Measurements from ENCODE around the gene IKZF1.
"Not testable (repeated sequence)": the region's sequence is repeated elsewhere in the genome, so short reads cannot be mapped to it uniquely, and the experiment has no call there.

The IKZF1 gene

GRCh38 chr7:50336894-50337703 is 32.6 kb downstream of the IKZF1 start:
- no peaks in the 10 kb centered on the region for H3K27me3 ChIP-seq (ENCODE audit: control insufficient read depth, insufficient read depth, low read length)
- no peak overlapping the region for H3K9ac ChIP-seq (ENCODE audit: low read depth, low read length)
- no peaks in the 10 kb centered on the region for H3K9me3 ChIP-seq (ENCODE audit: control insufficient read depth, insufficient read depth, low read length)
- no peak overlapping the region for H3K27ac ChIP-seq (ENCODE audit: low read depth, low read length)
- H3K4me1 ChIP-seq (ENCODE audit: control insufficient read depth, insufficient read depth, low read length): peaks cover 16% of the 10 kb centered on the region
- H3K36me3 ChIP-seq (ENCODE audit: control insufficient read depth, insufficient read depth, low read length): no peaks in the 10 kb centered on the region
- H3K4me3 ChIP-seq (ENCODE audit: low read depth, low read length): no peak overlapping the region

- H3K27ac ChIP-seq (ENCODE audit: low read depth, low read length); H3K4me3 ChIP-seq (ENCODE audit: low read depth, low read length); H3K36me3 ChIP-seq (ENCODE audit: control insufficient read depth, insufficient read depth, low read length); H3K9ac ChIP-seq (ENCODE audit: low read depth, low read length); H3K27me3 ChIP-seq (ENCODE audit: control insufficient read depth, insufficient read depth, low read length); H3K9me3 ChIP-seq (ENCODE audit: control insufficient read depth, insufficient read depth, low read length): not testable (repeated sequence)
- peaks cover 10% of the 10 kb centered on the region; the same call in 1 of the 2 replicates for H3K4me1 ChIP-seq (ENCODE audit: control insufficient read depth, insufficient read depth, low read length)
These were observed 35.0 kb downstream of the IKZF1 start for GRCh38 chr7:50339472-50339871.

GRCh38 chr7:50339990-50340500 is 35.5 kb downstream of the IKZF1 start:
- Histone ChIP-seq H3K36me3 (ENCODE audit: control insufficient read depth, insufficient read depth, low read length) (no peaks in the 10 kb centered on the region), H3K27me3 (ENCODE audit: control insufficient read depth, insufficient read depth, low read length) (no peaks in the 10 kb centered on the region), H3K9me3 (ENCODE audit: control insufficient read depth, insufficient read depth, low read length) (no peaks in the 10 kb centered on the region), H3K27ac (ENCODE audit: low read depth, low read length) (no peak overlapping the region), H3K4me3 (ENCODE audit: low read depth, low read length) (no peak overlapping the region), H3K4me1 (ENCODE audit: control insufficient read depth, insufficient read depth, low read length) (peaks cover 10% of the 10 kb centered on the region; the same call in 1 of the 2 replicates), H3K9ac (ENCODE audit: low read depth, low read length) (no peak overlapping the region)

GRCh38 chr7:50341724-50342123 is 37.2 kb downstream of the IKZF1 start:
- H3K36me3 ChIP-seq (ENCODE audit: control insufficient read depth, insufficient read depth, low read length): no peaks in the 10 kb centered on the region
- H3K27me3 ChIP-seq (ENCODE audit: control insufficient read depth, insufficient read depth, low read length): no peaks in the 10 kb centered on the region
- no peaks in the 10 kb centered on the region for H3K9me3 ChIP-seq (ENCODE audit: control insufficient read depth, insufficient read depth, low read length)
- H3K27ac ChIP-seq (ENCODE audit: low read depth, low read length): no peak overlapping the region
- H3K4me1 ChIP-seq (ENCODE audit: control insufficient read depth, insufficient read depth, low read length): peaks cover 10% of the 10 kb centered on the region; the same call in 1 of the 2 replicates
- no peak overlapping the region for H3K4me3 ChIP-seq (ENCODE audit: low read depth, low read length)
- H3K9ac ChIP-seq (ENCODE audit: low read depth, low read length): no peak overlapping the region

- no peaks in the 10 kb centered on the region for H3K36me3 ChIP-seq (ENCODE audit: control insufficient read depth, insufficient read depth, low read length)
- H3K27ac ChIP-seq (ENCODE audit: low read depth, low read length): no peak overlapping the region
- H3K9me3 ChIP-seq (ENCODE audit: control insufficient read depth, insufficient read depth, low read length): no peaks in the 10 kb centered on the region
- 0 out of 2 replicates have a peak overlapping the region, but pooled peaks have one; percentile 14 for H3K4me3 ChIP-seq (ENCODE audit: low read depth, low read length)
- no peaks in the 10 kb centered on the region for H3K27me3 ChIP-seq (ENCODE audit: control insufficient read depth, insufficient read depth, low read length)
- H3K9ac ChIP-seq (ENCODE audit: low read depth, low read length): no peak overlapping the region
- H3K4me1 ChIP-seq (ENCODE audit: control insufficient read depth, insufficient read depth, low read length): peaks cover 10% of the 10 kb centered on the region; the same call in 1 of the 2 replicates
These were observed 38.1 kb downstream of the IKZF1 start for GRCh38 chr7:50342616-50343114.

- Histone ChIP-seq H3K27ac (ENCODE audit: low read depth, low read length) (no peak overlapping the region), H3K4me1 (ENCODE audit: control insufficient read depth, insufficient read depth, low read length) (peaks cover 6% of the 10 kb centered on the region; the same call in 1 of the 2 replicates), H3K27me3 (ENCODE audit: control insufficient read depth, insufficient read depth, low read length) (no peaks in the 10 kb centered on the region), H3K36me3 (ENCODE audit: control insufficient read depth, insufficient read depth, low read length) (no peaks in the 10 kb centered on the region), H3K9ac (ENCODE audit: low read depth, low read length) (no peak overlapping the region), H3K4me3 (ENCODE audit: low read depth, low read length) (no peak overlapping the region), H3K9me3 (ENCODE audit: control insufficient read depth, insufficient read depth, low read length) (no peaks in the 10 kb centered on the region)
These were observed 42.3 kb downstream of the IKZF1 start for GRCh38 chr7:50346545-50347497.

GRCh38 chr7:50347693-50348092 is 43.2 kb downstream of the IKZF1 start:
- H3K9ac ChIP-seq (ENCODE audit: low read depth, low read length): no peak overlapping the region
- H3K27me3 ChIP-seq (ENCODE audit: control insufficient read depth, insufficient read depth, low read length): no peaks in the 10 kb centered on the region
- H3K9me3 ChIP-seq (ENCODE audit: control insufficient read depth, insufficient read depth, low read length): no peaks in the 10 kb centered on the region
- no peak overlapping the region for H3K27ac ChIP-seq (ENCODE audit: low read depth, low read length)
- no peaks in the 10 kb centered on the region for H3K36me3 ChIP-seq (ENCODE audit: control insufficient read depth, insufficient read depth, low read length)
- H3K4me3 ChIP-seq (ENCODE audit: low read depth, low read length): no peak overlapping the region
- peaks cover 2% of the 10 kb centered on the region; the same call in 1 of the 2 replicates for H3K4me1 ChIP-seq (ENCODE audit: control insufficient read depth, insufficient read depth, low read length)

GRCh38 chr7:50348469-50349162 is 44.1 kb downstream of the IKZF1 start:
- Histone ChIP-seq H3K4me1 (ENCODE audit: control insufficient read depth, insufficient read depth, low read length) (no peaks in the 10 kb centered on the region), H3K9me3 (ENCODE audit: control insufficient read depth, insufficient read depth, low read length) (no peaks in the 10 kb centered on the region), H3K36me3 (ENCODE audit: control insufficient read depth, insufficient read depth, low read length) (no peaks in the 10 kb centered on the region), H3K4me3 (ENCODE audit: low read depth, low read length) (no peak overlapping the region), H3K27ac (ENCODE audit: low read depth, low read length) (no peak overlapping the region), H3K27me3 (ENCODE audit: control insufficient read depth, insufficient read depth, low read length) (no peaks in the 10 kb centered on the region), H3K9ac (ENCODE audit: low read depth, low read length) (no peak overlapping the region)

GRCh38 chr7:50349399-50349798 is 44.9 kb downstream of the IKZF1 start:
- no peaks in the 10 kb centered on the region for H3K36me3 ChIP-seq (ENCODE audit: control insufficient read depth, insufficient read depth, low read length)
- no peaks in the 10 kb centered on the region for H3K4me1 ChIP-seq (ENCODE audit: control insufficient read depth, insufficient read depth, low read length)
- no peak overlapping the region for H3K9ac ChIP-seq (ENCODE audit: low read depth, low read length)

More at GRCh38 chr7:50349399-50349798, 44.9 kb downstream of the IKZF1 start:
- Histone ChIP-seq H3K4me3 (ENCODE audit: low read depth, low read length) (no peak overlapping the region), H3K9me3 (ENCODE audit: control insufficient read depth, insufficient read depth, low read length) (no peaks in the 10 kb centered on the region), H3K27me3 (ENCODE audit: control insufficient read depth, insufficient read depth, low read length) (no peaks in the 10 kb centered on the region), H3K27ac (ENCODE audit: low read depth, low read length) (no peak overlapping the region)
